H1 (cell line): Measurements from ENCODE around the gene PDZD2. TPM values are rescaled to one million over a fixed set of nuclear protein-coding genes. Genes with fewer than 3 reads are reported as not detected.

Experiments used
- EZH2 ChIP-seq: fragments of 200-600 bp; sonication (generic); IDR thresholded peaks from 2 replicates; pipeline ENCODE4 v1.7.1; 2012; ENCODE audit warnings: low read depth, mild to moderate bottlenecking, moderate library complexity, low read length, inconsistent platforms; ENCODE audit not compliant: severe bottlenecking
- NRF1 ChIP-seq: IDR thresholded peaks from 2 replicates; pipeline ENCODE4 v1.6.1; 2011; ENCODE audit warnings: mild to moderate bottlenecking, low read depth, low read length, improper control_type of control experiment
- POLR2A ChIP-seq, 2 experiments: IDR thresholded peaks; 1 replicate in 1 of 2; 2 replicates in 1 of 2; pipeline ENCODE4 v1.6.1; 2011; ENCODE audit warnings: low read depth in 2 of 2, low read length in 2 of 2, mild to moderate bottlenecking in 2 of 2; ENCODE audit errors: control extremely low read depth in 1 of 2
- RFX5 ChIP-seq: IDR thresholded peaks from 2 replicates; pipeline ENCODE4 v1.6.1; 2011; ENCODE audit warnings: low read depth, low read length, improper control_type of control experiment, borderline replicate concordance
- SIN3A ChIP-seq, 2 experiments: IDR thresholded peaks in 1 of 2; conservative IDR thresholded peaks in 1 of 2; 2 replicates each; pipeline ENCODE4 v1.6.1; 2011 to 2012; ENCODE audit warnings: low read length in 2 of 2, improper control_type of control experiment in 1 of 2, low read depth in 1 of 2, mild to moderate bottlenecking in 1 of 2
- SP4 ChIP-seq: IDR thresholded peaks from 2 replicates; pipeline ENCODE4 v1.6.1; 2012; ENCODE audit warnings: low read length, inconsistent platforms
- TAF7 ChIP-seq: optimal IDR thresholded peaks from 2 replicates; pipeline ENCODE3; 2011; ENCODE audit warnings: low read depth, mild to moderate bottlenecking, inconsistent platforms, low read length, moderate library complexity, borderline replicate concordance
- TCF12 ChIP-seq: IDR thresholded peaks from 2 replicates; pipeline ENCODE4 v1.6.1; 2011; ENCODE audit warnings: low read depth, mild to moderate bottlenecking, low read length
- TEAD4 ChIP-seq: IDR thresholded peaks from 2 replicates; pipeline ENCODE4 v1.6.1; 2012; ENCODE audit warnings: low read depth, low read length, inconsistent platforms, mixed read lengths
- polyA plus RNA-seq, 7 experiments: library from polyadenylated mRNA; depleted of rRNA in 3 of 7; stranded (reverse) in 5 of 7; unstranded in 2 of 7; fragments of >200 nt in 5 of 7; fragments of 200-250 nt in 2 of 7; gene quantifications; 1 replicate in 5 of 7; 2 replicates in 1 of 7; 4 replicates in 1 of 7; pipeline versions ENCODE4 v1.2.1 to v1.2.3, GENCODE V29; 2011 to 2013; ENCODE audit warnings: missing spikeins in 2 of 7, mixed read lengths in 2 of 7
- total RNA-seq: library from RNA; stranded (reverse); fragmentation: NEBNext Ultra II Directional; extraction: Animal tissue kit (Norgen Biotek cat#: 25700); gene quantifications from 2 replicates; pipeline ENCODE4 v1.2.1, GENCODE V29; 2021
- TF ChIP-seq, protein P1 (sequence below): fragments of 300-600 bp; sonication (generic); IDR thresholded peaks from 2 replicates; pipeline ENCODE4 v1.7.1; 2012; ENCODE audit warnings: low read length, moderate library complexity, mild to moderate bottlenecking, inconsistent platforms; ENCODE audit not compliant: insufficient replicate concordance
- TF ChIP-seq, protein P2 (sequence below): IDR thresholded peaks from 2 replicates; pipeline ENCODE4 v1.6.1; 2012; ENCODE audit warnings: inconsistent platforms

PDZD2 gene
- total and polyA plus RNA-seq, 2 of the 8 experiments (the other 6 are each of a cell fraction or from before 2014, with no cell fraction given), result 1.2 to 6.8 TPM

DNA sequence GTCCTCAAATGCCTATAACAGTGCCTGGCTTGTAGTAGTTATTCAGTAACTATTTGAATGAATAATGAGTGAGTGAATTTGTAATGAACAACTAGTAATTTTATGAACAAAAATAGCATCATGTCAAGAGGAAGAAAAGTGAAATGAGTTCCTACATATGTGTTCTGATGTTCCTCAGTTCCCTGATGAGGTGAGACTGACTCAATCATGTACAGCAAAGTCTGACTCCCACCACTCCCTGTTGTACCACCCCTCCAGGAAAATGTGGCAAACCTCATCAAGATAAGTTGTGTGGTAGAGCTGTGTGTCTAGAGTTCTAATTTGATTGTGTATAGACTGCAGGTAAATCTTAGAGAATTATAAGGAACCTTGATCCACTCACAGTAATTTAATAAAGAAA lies 333.6 kb downstream of the PDZD2 start (continued):
- TF ChIP-seq, protein P1, sequence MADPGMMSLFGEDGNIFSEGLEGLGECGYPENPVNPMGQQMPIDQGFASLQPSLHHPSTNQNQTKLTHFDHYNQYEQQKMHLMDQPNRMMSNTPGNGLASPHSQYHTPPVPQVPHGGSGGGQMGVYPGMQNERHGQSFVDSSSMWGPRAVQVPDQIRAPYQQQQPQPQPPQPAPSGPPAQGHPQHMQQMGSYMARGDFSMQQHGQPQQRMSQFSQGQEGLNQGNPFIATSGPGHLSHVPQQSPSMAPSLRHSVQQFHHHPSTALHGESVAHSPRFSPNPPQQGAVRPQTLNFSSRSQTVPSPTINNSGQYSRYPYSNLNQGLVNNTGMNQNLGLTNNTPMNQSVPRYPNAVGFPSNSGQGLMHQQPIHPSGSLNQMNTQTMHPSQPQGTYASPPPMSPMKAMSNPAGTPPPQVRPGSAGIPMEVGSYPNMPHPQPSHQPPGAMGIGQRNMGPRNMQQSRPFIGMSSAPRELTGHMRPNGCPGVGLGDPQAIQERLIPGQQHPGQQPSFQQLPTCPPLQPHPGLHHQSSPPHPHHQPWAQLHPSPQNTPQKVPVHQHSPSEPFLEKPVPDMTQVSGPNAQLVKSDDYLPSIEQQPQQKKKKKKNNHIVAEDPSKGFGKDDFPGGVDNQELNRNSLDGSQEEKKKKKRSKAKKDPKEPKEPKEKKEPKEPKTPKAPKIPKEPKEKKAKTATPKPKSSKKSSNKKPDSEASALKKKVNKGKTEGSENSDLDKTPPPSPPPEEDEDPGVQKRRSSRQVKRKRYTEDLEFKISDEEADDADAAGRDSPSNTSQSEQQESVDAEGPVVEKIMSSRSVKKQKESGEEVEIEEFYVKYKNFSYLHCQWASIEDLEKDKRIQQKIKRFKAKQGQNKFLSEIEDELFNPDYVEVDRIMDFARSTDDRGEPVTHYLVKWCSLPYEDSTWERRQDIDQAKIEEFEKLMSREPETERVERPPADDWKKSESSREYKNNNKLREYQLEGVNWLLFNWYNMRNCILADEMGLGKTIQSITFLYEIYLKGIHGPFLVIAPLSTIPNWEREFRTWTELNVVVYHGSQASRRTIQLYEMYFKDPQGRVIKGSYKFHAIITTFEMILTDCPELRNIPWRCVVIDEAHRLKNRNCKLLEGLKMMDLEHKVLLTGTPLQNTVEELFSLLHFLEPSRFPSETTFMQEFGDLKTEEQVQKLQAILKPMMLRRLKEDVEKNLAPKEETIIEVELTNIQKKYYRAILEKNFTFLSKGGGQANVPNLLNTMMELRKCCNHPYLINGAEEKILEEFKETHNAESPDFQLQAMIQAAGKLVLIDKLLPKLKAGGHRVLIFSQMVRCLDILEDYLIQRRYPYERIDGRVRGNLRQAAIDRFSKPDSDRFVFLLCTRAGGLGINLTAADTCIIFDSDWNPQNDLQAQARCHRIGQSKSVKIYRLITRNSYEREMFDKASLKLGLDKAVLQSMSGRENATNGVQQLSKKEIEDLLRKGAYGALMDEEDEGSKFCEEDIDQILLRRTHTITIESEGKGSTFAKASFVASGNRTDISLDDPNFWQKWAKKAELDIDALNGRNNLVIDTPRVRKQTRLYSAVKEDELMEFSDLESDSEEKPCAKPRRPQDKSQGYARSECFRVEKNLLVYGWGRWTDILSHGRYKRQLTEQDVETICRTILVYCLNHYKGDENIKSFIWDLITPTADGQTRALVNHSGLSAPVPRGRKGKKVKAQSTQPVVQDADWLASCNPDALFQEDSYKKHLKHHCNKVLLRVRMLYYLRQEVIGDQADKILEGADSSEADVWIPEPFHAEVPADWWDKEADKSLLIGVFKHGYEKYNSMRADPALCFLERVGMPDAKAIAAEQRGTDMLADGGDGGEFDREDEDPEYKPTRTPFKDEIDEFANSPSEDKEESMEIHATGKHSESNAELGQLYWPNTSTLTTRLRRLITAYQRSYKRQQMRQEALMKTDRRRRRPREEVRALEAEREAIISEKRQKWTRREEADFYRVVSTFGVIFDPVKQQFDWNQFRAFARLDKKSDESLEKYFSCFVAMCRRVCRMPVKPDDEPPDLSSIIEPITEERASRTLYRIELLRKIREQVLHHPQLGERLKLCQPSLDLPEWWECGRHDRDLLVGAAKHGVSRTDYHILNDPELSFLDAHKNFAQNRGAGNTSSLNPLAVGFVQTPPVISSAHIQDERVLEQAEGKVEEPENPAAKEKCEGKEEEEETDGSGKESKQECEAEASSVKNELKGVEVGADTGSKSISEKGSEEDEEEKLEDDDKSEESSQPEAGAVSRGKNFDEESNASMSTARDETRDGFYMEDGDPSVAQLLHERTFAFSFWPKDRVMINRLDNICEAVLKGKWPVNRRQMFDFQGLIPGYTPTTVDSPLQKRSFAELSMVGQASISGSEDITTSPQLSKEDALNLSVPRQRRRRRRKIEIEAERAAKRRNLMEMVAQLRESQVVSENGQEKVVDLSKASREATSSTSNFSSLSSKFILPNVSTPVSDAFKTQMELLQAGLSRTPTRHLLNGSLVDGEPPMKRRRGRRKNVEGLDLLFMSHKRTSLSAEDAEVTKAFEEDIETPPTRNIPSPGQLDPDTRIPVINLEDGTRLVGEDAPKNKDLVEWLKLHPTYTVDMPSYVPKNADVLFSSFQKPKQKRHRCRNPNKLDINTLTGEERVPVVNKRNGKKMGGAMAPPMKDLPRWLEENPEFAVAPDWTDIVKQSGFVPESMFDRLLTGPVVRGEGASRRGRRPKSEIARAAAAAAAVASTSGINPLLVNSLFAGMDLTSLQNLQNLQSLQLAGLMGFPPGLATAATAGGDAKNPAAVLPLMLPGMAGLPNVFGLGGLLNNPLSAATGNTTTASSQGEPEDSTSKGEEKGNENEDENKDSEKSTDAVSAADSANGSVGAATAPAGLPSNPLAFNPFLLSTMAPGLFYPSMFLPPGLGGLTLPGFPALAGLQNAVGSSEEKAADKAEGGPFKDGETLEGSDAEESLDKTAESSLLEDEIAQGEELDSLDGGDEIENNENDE, result no peak
- no peak for TF ChIP-seq TAF7
- no peak for TF ChIP-seq TCF12
- no peak for TF ChIP-seq TEAD4
- TF ChIP-seq POLR2A (IDR thresholded peaks at IDR 0.05; ENCODE audit: control extremely low read depth in 1 of 2, low read depth in 2 of 2, low read length in 2 of 2), result no peak
- TF ChIP-seq SIN3A (conservative IDR thresholded peaks at IDR 0.05 in 1 of 2, IDR thresholded peaks at IDR 0.05 in 1 of 2; ENCODE audit: low read depth in 1 of 2, low read length in 2 of 2), result no peak
- no peak for TF ChIP-seq NRF1
- no peak for TF ChIP-seq SP4
- no peak for TF ChIP-seq RFX5
- TF ChIP-seq, protein P2, sequence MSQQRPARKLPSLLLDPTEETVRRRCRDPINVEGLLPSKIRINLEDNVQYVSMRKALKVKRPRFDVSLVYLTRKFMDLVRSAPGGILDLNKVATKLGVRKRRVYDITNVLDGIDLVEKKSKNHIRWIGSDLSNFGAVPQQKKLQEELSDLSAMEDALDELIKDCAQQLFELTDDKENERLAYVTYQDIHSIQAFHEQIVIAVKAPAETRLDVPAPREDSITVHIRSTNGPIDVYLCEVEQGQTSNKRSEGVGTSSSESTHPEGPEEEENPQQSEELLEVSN, result no peak
- no peak for TF ChIP-seq EZH2
